ENCODE data around the gene DNER. TPM values are rescaled to one million over a fixed set of nuclear protein-coding genes. Genes with fewer than 3 reads are reported as not detected.
A peak's percentile ranks its signal among the peaks of the same experiment; 100 is the strongest.

Gene DNER
- total and polyA plus RNA-seq, 2 donors from 2014 or later: 16.5 to 21.9 TPM

GRCh38 chr2:229335877-229336346, 378.4 kb downstream of the DNER start:
- no peaks in the 10 kb centered on the region for H3K9me3 ChIP-seq (ENCODE audit: control insufficient read depth in 2 of 3, insufficient read depth in 1 of 3, low read length in 3 of 3)
- no peak overlapping the region for H3K4me3 ChIP-seq (ENCODE audit: low read length in 3 of 3)
- TF ChIP-seq CTCF (IDR thresholded peaks at IDR 0.05; ENCODE audit: borderline replicate concordance, extremely low read depth, insufficient read depth): no peak
- FAIRE-seq (no peak), DNase-seq (peak in 2 of 5 donors; percentile 2 to 3)
- intact Hi-C loops (cut with DNase I): no loop called here
- H3K9ac ChIP-seq (ENCODE audit: low read length in 3 of 3): no peak overlapping the region
- no peaks in the 10 kb centered on the region for H3K4me1 ChIP-seq (ENCODE audit: control insufficient read depth in 2 of 3, insufficient read depth in 2 of 3, low read depth in 1 of 3, low read length in 3 of 3)
- no peaks in the 10 kb centered on the region for H3K27me3 ChIP-seq (ENCODE audit: control insufficient read depth, insufficient read depth, low read length)
- H3K36me3 ChIP-seq (ENCODE audit: control insufficient read depth in 2 of 3, insufficient read depth in 3 of 3, low read length in 3 of 3): no peaks in the 10 kb centered on the region
- no peak overlapping the region for H3K27ac ChIP-seq (ENCODE audit: low read depth in 2 of 2, low read length in 2 of 2)

- FAIRE-seq: no peak
- TF ChIP-seq CTCF (IDR thresholded peaks at IDR 0.05; ENCODE audit: borderline replicate concordance, extremely low read depth, insufficient read depth): no peak
- Histone ChIP-seq H3K4me1 (ENCODE audit: control insufficient read depth in 2 of 3, insufficient read depth in 2 of 3, low read depth in 1 of 3, low read length in 3 of 3) (no peaks in the 10 kb centered on the region), H3K27me3 (ENCODE audit: control insufficient read depth, insufficient read depth, low read length) (no peaks in the 10 kb centered on the region), H3K9ac (ENCODE audit: low read length in 3 of 3) (no peak overlapping the region), H3K9me3 (ENCODE audit: control insufficient read depth in 2 of 3, insufficient read depth in 1 of 3, low read length in 3 of 3) (no peaks in the 10 kb centered on the region), H3K27ac (ENCODE audit: low read depth in 2 of 2, low read length in 2 of 2) (no peak overlapping the region), H3K36me3 (ENCODE audit: control insufficient read depth in 2 of 3, insufficient read depth in 3 of 3, low read length in 3 of 3) (no peaks in the 10 kb centered on the region), H3K4me3 (ENCODE audit: low read length in 3 of 3) (no peak overlapping the region)
- DNase-seq: no peak
- intact Hi-C loops (cut with DNase I): no loop called here
These were observed 379.0 kb downstream of the DNER start for GRCh38 chr2:229335330-229335729.

DNA sequence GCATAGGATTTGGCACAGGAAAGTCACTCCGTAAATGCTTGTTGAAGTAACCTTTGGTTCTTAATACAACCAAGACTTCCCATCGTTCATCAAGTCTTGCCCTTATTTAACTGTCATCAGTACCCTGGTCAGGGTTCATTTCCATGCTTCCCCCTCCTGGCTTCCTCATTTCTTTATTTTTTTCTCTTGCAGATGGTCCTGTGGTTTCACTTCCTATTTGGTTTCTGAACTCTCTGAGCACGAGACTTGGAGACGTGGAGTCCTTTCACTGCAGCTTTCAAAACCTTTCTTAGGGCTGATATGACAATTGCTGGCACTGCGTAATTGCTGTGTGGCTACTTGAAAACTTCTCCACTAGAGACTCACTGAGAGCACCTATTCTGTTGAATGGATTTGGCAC, 383.4 kb downstream of the DNER start:
- no peaks in the 10 kb centered on the region for H3K4me1 ChIP-seq (ENCODE audit: control insufficient read depth in 2 of 3, insufficient read depth in 2 of 3, low read depth in 1 of 3, low read length in 3 of 3)
- no peak overlapping the region for H3K27ac ChIP-seq (ENCODE audit: low read depth in 2 of 2, low read length in 2 of 2)
- DNase-seq: peak in 1 of 5 donors; percentile 15
- H3K36me3 ChIP-seq (ENCODE audit: control insufficient read depth in 2 of 3, insufficient read depth in 3 of 3, low read length in 3 of 3): no peaks in the 10 kb centered on the region
- no peaks in the 10 kb centered on the region for H3K9me3 ChIP-seq (ENCODE audit: control insufficient read depth in 2 of 3, insufficient read depth in 1 of 3, low read length in 3 of 3)
- no peak for FAIRE-seq
- TF ChIP-seq CTCF (IDR thresholded peaks at IDR 0.05; ENCODE audit: borderline replicate concordance, extremely low read depth, insufficient read depth): no peak
- H3K9ac ChIP-seq (ENCODE audit: low read length in 3 of 3): no peak overlapping the region
- H3K4me3 ChIP-seq (ENCODE audit: low read length in 3 of 3): no peak overlapping the region
- H3K27me3 ChIP-seq (ENCODE audit: control insufficient read depth, insufficient read depth, low read length): no peaks in the 10 kb centered on the region
- intact Hi-C loops (cut with DNase I): no loop called here

DNA sequence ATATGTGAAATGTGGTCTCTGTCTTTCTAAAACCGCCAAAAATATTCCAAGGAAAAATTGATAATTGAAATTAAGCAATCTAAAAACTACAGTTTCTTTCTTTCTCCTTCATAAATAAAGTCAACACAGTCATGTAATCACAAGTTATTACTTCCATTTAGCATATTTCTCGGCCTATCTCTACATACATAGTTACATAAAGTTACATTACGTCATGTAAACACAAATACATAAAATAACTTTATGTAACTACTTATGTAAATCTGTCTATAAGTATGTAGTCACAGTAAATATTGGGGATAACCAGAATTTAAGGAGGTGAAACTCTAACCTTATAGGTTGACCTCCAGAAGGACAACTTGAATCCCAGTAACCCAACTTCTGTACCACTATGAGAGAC, 394.8 kb downstream of the DNER start:
- no peaks in the 10 kb centered on the region for H3K4me1 ChIP-seq (ENCODE audit: control insufficient read depth in 2 of 3, insufficient read depth in 2 of 3, low read depth in 1 of 3, low read length in 3 of 3)
- H3K27ac ChIP-seq (ENCODE audit: low read depth in 2 of 2, low read length in 2 of 2): no peak overlapping the region
- TF ChIP-seq CTCF (IDR thresholded peaks at IDR 0.05; ENCODE audit: borderline replicate concordance, extremely low read depth, insufficient read depth): no peak
- H3K4me3 ChIP-seq (ENCODE audit: low read length in 3 of 3): no peak overlapping the region
- no peak for FAIRE-seq
- intact Hi-C loops (cut with DNase I): no loop called here
- no peak overlapping the region for H3K9ac ChIP-seq (ENCODE audit: low read length in 3 of 3)
- H3K9me3 ChIP-seq (ENCODE audit: control insufficient read depth in 2 of 3, insufficient read depth in 1 of 3, low read length in 3 of 3): no peaks in the 10 kb centered on the region
- DNase-seq: no peak
- H3K27me3 ChIP-seq (ENCODE audit: control insufficient read depth, insufficient read depth, low read length): no peaks in the 10 kb centered on the region
- no peaks in the 10 kb centered on the region for H3K36me3 ChIP-seq (ENCODE audit: control insufficient read depth in 2 of 3, insufficient read depth in 3 of 3, low read length in 3 of 3)

All from kidney (tissue), 14 donors.